GM21515 (cell line): ENCODE results near the gene PROB1.
"Not testable (repeated sequence)": the region's sequence is repeated elsewhere in the genome, so short reads cannot be mapped to it uniquely, and the experiment has no call there.

Experiments used
- ATAC-seq: cut with Tn5 transposase; IDR thresholded peaks from one replicate; pipeline ENCODE4 v1.9.1; 2021; ENCODE audit not compliant: unreplicated experiment

The PROB1 gene

DNA sequence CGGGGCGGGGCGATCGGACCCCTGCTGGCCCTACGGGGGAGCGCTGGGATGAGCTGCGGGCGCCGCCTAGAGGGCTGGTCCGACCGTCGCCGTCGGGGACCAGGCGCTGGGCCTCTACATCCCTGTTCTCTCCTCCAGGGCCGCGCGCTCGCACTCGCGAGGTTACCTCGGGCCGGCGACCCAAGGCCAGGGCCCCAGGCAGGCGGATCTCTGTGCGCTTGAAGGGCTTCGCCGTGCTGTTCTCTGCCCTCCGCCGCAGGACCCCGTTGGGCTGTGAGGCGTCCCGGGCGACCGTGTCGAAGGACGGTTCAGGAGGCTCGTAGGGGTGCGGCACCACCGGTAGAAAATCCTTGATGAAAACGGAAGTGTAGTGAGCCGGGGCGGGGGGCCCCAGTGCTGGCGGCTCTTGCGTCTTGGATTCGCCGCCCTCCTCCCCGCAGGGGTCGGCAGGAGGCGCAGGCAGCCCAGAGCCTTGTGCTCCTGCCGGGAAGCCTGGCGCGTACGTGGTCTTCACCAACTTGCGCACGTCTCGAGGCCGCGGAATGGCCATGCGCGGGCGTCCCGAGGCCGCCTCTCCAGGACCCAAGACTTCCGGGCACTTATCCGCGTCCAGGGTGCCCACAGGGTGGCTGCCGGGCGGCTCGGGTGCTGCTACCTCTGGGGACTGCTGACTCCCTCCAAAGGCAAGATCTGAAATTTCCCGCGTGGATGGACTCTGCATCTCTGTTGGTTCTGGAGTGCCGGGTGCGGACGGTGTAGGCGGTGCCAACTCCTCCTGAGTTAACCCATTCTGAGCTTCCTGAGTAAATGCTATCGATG lies 2.0 kb downstream of the PROB1 start:
- ATAC-seq: peak; percentile 39

DNA sequence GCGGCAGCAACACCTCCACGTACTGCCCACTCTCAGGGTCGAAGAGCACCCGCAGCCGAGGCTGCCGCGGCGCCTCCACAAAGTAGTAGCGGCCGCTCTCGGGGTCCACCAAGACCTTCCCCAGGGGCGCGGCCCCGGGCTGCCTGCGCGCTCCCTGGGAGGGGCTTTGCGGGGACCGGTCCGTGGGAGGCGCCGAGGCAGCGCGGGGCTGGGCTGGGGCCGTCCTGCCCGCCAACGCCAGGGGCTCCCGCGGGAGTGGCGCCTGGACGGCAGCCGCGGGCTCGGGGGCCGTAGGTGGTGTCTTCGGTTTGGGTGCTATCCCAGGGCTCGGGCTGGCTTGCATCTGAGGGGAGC lies 2.6 kb downstream of the PROB1 start:
- no peak for ATAC-seq

DNA sequence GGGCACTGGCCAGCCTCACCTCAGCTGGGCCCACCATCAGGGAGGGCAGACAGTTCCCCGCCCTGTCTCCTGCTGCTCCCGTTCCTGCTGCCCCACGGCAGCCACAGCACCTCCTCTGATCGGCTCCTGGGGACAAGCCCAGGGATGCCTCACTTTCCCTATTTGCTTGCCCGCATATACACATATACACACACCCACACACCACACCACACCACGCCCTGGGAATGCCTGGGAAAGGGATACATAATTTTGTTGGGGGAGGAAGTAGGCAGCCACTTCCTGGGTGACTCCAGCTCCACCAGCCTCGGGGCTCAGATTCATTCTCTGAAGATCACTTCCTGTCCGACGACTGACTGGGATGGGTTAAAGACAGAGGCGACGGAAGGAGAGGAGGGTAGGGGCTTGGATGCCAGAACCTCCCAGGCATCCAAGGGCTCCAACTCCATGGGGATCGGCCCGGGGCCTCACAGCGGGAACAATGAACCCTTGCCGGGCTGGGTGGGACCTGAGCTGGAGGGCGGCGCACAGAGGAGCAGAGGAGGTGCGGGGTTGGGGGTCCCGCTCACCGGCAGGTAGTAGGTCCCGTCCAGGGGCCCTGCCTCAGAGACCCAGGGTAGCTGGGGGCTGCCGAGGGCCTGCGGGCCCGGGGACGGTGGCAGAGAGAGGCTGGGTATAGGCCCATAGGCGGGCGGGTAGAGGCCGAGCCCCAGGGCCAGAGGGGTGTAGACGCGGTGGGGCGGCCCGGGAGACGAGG lies 3.2 kb downstream of the PROB1 start:
- peak; percentile 1 for ATAC-seq

DNA sequence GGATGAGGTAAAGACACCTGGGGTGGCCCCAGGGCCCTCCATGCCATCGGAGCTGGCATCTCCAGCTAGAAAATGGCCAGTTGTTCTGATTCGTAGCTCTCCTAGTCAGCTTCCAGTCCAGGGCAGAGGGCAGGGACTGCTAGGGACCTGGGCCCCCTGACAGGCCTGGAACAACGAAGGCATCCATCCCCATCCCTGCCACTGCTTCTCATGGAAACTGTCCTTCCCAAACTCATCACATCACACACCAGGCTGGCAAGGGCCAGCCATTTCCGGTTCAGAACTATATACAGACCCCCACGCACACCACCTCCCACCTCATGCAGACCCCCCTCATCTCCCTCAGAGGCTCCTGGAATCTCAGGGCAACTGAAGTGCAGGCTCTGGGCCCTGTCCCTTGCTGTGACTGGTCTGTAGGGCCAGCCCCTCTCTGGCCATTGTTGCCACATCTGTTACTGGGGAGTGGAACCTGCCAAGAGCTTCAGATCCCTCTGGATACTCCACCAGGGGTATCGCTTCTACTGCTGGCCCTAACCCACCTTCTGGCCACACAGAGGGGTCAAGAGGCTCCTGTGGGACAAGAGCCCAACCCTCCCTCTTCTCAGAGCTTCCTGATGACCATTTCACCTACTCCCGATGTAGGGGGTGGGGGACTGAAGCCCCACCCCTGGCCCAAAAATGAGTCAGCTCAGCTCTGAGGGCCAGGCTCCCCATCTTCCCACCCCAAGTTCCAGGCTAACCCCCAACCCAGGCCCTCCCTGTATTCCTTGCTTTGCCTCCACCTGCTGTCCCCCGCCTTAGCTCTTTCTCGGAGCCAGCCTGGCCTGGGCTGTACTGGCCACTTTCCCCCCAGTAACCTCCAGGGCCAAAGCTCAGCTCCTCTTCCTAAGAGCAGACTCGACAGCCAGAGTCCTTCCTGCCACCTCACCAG lies 4.0 kb downstream of the PROB1 start:
- ATAC-seq: no peak

DNA sequence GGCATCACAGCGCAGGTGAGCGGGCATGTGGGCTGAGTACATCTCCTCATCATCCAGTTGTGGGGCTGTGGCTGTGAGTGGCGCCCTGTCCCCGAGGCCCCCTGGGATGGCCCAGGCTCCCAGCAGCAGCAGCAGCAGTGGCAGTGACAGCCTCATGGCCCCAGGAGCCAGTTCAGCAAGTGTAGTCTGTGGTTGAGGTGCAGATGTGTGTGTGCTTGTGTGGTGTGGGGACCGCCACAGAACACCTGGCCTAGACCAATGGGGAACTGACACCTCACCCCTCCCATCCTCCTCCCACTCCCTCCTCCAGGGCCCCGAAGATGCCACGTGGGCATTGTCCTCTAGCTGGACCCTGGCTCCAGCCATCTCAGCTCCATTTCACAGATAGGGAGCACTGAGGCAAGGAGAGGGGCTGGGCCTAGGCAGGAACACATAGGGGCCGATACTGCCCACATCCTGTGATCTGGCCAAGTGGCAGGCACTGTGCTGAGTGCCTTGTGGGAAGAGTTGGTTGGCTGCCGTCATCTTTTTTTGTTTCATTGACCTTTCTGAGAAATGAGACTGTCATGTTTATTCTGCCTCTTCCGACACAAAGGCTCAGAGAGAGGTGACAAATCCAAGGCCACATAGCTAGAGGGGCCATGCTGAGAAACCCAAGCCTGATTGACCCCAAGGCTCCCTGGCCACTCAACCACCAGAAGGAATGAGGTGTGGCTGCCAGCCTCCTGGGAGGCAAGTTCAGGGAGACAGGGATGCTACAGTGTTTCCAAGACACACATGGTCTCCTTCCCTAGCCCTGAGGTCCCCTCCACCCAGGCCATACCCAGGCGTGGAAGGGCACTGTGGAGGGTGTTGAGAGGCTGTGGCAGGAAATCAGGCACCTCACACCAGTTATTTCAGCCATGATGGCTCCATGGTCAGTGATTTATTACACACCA lies 4.9 kb downstream of the PROB1 start, which contains the start of gene MZB1:
TSS of gene MZB1 (minus strand) at position 213 of the 938 bp plus-strand sequence. CDS start at position 156, 57 bp downstream.
- ATAC-seq: peak; percentile 43

DNA sequence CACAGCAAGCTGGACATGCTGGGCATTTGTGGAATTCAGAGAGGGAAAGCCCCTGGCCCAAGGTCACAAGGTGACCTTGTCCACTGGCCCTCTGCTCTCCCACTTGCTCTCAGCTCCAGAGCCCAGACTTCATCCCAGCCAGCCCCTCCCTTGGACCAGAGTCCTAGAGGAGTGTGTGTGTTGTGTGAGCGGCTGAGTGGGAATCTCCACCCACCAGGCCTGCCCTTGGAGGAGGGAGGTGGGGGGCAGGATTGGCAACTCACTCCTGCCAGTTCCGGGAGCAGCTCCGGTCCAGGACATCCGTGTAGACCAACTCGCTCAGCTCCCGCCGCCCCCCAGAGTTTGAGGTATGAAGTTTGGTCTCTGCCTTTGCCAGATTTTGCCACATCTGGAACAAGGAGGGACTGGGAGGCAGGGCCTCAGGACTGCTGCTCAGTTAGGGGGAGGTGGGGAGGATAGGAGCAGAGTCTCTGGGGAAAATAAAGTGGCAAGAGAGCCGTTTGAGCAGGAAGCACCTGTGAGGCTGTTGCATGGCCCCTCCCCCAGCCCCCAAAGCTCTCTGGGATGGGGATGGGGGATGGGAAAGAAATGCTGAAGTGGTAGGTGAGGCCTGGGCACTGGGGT lies 6.6 kb downstream of the PROB1 start:
- no peak for ATAC-seq

DNA sequence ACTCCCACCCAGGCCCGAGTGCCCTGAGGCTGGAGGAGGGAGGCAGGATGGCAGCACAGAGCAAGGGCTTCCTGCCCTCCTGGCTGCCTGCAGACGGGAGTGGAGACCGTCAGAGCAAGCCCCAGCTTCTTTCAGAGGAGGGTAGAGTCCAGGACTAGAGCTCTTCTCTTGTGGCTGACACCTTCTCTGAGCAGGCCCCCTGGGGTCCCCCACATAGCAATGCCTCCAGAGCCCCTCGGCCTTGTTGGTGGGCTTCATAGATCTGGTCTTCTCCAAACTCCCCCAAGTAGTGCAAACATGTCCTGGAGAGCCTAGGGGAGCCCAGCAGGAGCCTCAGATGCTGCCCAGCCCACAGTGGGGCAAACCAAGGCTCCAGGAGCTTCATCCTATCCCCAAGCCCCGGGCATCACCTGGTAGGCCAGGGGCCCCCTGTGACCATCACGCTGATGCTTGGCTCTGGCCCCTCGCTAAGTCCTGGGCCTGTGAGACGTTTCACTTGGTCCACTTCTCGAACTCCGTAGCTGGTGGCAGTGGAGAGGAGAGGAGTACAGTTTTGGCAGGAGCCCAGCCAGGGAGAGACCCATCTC lies 7.2 kb downstream of the PROB1 start:
- no peak for ATAC-seq

DNA sequence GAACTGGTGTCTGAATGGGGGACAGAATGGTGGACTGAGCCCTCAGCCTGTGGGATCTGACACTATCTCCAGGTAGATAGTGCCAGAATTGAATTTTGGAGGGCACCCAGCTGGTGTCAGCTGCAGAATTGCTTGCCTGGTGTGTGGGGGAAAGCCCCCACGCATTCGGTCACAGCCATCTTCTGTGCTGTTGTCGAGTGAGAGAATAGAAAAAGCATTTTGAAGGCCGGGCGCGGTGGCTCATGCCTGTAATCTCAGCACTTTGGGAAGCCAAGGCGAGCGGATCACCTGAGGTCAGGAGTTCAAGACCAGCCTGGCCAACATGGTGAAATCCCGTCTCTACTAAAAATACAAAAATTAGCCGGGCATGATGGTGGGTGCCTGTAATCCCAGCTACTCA lies 7.9 kb downstream of the PROB1 start:
- not testable (repeated sequence) for ATAC-seq

DNA sequence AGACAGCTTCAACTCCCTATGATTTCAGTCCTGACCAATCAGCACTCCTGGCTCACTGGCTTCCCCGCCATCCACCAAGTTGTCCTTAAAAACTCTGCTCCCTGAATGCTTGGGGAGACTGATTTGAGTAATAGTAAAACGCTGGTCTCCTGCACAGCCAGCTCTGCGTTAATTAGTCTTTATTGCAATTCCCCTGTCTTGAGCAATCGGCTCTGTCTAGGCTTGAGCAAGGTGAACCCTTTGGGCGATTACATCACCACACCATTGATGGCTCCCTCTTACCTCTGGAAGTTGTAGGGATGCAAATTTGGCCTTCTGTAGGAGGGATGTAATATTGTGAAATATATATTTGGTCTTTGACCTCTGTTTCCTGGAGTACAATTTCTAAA lies 8.9 kb downstream of the PROB1 start:
- no peak for ATAC-seq

DNA sequence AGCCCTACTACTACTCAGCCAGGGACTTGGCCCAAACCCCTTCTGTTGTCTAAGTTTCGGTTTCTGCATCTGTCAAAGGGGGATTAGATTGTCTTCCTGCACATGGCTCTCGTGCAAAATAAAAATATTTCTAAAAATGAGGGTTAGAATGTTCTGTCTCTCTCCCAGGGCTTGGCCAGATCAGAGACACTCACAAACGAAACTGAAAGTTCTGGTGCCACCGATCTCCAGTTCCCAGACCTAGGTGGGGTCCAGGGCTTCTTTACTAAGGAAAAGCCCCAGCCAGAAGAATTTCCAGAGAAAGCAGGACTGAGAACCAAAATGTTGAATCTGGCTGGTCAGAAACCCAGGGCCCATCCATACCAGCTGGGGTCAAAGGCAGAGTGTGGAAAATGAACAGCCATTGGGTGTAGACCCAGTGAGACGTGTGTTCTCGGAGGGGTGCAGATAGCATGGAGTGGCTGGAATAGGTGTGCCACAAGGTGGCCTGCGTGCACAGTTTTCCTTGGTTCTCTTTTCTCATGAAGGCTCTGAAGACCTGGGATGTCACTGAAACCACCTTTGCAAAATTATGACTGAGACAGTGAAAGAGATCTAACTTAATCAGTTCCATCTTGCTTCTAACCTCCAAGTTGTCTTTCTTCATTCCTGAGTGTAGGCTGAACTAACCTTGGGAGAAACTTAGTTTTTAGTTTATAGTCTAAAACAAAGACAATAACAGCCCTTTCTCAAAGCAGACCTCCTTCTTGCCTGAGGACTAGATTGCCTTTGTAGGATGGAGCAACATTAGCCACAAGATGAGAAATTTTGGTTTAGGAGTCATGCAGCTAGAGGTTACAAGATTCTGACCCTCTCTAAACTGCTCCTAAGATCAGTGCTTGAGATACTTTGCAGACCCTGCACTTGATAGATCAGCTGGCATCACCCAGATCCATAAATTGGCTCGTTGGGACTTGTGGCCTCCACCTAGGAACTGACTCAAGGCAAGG lies 9.5 kb downstream of the PROB1 start:
- ATAC-seq: no peak

DNA sequence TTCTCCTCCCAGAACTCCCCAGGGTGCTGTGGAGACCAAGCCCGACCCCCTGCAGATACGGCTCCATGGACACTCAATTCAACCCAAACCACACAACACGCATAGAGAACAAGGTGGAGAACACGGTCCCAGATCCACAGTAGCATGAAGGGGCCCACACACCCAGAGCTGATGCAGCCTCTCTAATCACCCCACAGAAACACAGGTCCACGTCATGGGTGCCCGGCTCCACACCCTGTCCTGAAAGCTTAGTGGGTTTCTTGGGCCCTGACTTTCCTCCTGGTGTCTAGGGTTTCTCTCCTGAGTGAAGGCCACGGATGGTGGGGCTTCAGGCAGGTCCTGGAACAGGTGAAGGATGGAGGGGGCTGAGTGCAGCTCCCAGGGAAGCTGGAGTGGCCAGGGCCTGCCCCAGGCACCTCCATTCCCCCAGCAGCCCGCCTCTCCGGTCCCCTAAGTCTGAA lies 10.3 kb downstream of the PROB1 start:
- ATAC-seq: no peak

DNA sequence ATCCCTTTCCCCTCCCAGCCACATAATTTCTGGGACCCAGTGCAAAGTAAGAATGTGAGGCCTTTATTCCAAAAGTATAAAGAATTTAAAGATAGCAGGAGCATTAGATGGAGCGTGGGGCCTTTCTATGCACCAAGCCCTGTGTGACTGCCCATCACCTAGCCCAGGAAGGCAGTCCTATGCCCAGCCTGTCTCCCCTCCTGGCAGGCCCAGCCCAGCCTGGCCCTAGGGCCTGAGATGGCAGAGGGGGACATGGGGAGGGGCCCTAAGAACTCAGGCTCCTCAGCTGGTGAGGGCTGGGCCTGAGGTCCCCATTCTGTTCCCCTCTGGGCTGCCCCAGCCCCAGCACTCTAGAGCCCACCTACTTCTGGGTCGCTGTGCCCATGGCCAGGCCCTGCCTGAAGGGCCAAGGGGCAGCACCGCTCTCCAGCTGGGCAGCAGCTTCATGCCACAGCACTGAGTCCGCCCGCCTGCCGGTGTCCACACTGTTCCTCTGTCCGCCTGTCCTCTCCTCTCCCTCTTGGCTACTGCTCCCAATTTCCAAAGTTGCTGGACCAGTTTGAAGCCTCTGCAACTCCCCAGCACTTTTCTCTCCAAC lies 10.8 kb downstream of the PROB1 start:
- ATAC-seq: no peak

DNA sequence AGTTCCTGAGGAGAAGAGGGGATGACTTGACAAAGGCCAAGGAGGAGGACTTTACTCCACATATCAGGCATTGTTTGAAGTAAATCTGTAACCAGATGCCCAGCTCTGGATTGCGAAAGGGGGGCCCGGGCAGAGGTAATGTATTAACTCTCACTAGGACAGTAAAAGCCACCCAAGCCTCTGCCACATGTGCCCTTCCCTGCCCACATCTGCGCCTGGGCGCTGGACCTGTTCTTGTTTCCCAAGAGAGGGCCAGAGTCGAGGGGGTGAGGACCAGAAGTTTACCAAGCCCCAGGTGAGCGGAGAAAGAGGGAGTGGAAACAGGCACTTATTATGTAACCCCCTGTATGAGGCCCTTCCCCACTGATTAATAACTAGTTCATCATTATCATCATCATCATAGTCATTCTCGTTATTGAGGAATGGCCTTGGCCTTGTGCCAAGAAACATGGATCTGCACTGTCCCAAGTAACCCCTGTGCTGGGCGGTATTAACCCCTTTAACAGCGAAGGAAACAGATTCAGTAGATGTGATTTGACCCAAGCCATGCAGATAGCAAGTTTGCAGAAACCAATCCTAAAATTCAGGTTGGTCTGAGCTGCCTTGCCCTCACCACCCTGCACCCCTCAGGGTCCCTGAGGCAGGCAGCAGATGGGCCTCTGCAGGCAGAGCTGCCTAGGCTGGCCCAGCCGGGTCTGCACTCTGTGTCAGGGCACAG lies 11.5 kb downstream of the PROB1 start, which contains the start of gene SLC23A1:
TSS of gene SLC23A1 (minus strand) at position 23 of the 718 bp plus-strand sequence. CDS start 44 bp downstream, outside the sequence.
- ATAC-seq: no peak

DNA sequence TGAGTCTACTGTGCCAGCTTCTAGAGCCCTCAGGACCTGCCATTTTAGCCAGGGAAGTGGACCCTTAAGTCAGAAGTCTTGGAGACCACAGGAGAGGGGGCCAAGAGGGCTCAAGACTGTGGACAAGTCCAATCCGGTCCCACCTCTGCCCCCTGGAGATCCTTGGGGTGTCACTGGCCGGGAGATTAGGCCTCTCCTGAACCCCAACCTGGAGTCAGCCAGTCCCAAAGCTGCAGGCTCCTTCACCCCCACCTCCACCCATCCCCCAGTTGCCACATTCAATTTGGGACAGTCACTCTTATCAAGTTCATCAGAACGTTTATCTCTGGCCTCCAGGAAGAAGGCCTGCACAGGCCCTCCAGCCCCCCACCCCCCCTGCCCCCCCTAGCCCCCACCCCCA lies 12.1 kb downstream of the PROB1 start:
- no peak for ATAC-seq

DNA sequence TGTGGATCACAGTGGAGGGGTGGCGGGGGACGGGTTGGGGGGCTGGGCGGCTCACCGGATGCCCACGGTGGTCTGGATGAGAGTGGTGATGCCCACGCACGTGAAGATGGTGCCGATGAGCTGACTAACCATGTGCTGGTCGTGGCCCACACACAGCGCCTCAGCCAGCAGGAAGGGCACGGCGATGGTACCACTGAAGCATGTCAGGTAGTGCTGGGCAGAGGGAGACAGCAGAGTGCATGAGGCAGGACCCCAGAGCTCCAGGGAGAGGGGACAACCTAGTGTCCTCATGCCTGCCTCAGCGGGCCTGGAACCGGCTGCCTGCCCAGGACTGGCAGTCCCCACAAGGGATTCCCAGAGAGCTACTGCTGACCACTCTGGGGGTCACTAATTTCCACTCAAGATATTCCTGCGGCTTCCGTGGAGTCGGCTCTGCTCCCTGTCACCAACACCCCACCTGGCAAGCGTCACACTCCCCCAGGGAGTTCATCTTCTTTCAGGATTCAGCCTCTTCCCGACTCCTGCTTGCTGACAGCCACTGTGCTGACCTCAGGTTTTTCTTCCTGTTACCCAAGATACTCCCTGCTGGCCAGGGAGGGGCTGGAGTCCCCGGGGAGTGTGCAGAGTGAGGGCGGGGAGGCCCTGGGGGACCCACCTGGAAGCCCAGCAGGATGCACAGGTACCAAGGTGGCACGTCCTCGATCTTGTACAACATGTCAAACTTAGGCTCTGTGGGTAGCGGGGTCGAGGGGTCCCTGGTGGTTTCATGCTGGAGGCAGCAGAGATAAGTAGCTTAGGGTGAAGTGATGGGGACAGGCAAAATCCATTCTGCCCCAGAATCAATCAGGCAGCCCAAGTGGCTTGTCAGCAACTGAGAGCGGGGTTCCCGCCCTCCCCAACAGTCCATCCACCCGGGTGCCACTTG lies 12.8 kb downstream of the PROB1 start:
- no peak for ATAC-seq
